Measurements from ENCODE around the gene HIPK1.

The HIPK1 gene

GRCh38 chr1:113913887-113914664, 15.0 kb upstream of the HIPK1 start:
- no peak for DNase-seq (ENCODE audit: low read depth)

GRCh38 chr1:113916974-113917373, 12.2 kb upstream of the HIPK1 start:
- DNase-seq (ENCODE audit: low read depth), result no peak

GRCh38 chr1:113917400-113918082, 11.6 kb upstream of the HIPK1 start:
- no peak for DNase-seq (ENCODE audit: low read depth)

- DNase-seq (ENCODE audit: low read depth), result no peak
These were observed 10.9 kb upstream of the HIPK1 start for GRCh38 chr1:113918243-113918642.

GRCh38 chr1:113922957-113923356, 6.2 kb upstream of the HIPK1 start:
- no peak for DNase-seq (ENCODE audit: low read depth)

- no peak for DNase-seq (ENCODE audit: low read depth)
These were observed 4.7 kb upstream of the HIPK1 start for GRCh38 chr1:113924473-113924872.

GRCh38 chr1:113928187-113928930, 765 bp upstream of the HIPK1 start:
- no peak for DNase-seq (ENCODE audit: low read depth)

GRCh38 chr1:113929750-113930498, 800 bp downstream of the HIPK1 start:
- DNase-seq (ENCODE audit: low read depth), result no peak

GRCh38 chr1:113930499-113931161, 1.5 kb downstream of the HIPK1 start:
- no peak for DNase-seq (ENCODE audit: low read depth)

- DNase-seq (ENCODE audit: low read depth), result no peak
These were observed 2.3 kb downstream of the HIPK1 start for GRCh38 chr1:113931451-113931851.

GRCh38 chr1:113934006-113934405, 4.9 kb downstream of the HIPK1 start:
- no peak for DNase-seq (ENCODE audit: low read depth)

- DNase-seq (ENCODE audit: low read depth), result no peak
These were observed 5.5 kb downstream of the HIPK1 start for GRCh38 chr1:113934511-113935055.

GRCh38 chr1:113935176-113935575, 6.1 kb downstream of the HIPK1 start:
- no peak for DNase-seq (ENCODE audit: low read depth)

- DNase-seq (ENCODE audit: low read depth), result no peak
These were observed 6.8 kb downstream of the HIPK1 start for GRCh38 chr1:113935970-113936369.

- no peak for DNase-seq (ENCODE audit: low read depth)
These were observed 8.0 kb downstream of the HIPK1 start for GRCh38 chr1:113937146-113937545.

- no peak for DNase-seq (ENCODE audit: low read depth)
These were observed 9.1 kb downstream of the HIPK1 start for GRCh38 chr1:113938192-113938591.

- no peak for DNase-seq (ENCODE audit: low read depth)
These were observed 11.5 kb downstream of the HIPK1 start for GRCh38 chr1:113940365-113941244.

GRCh38 chr1:113941245-113941559, 12.1 kb downstream of the HIPK1 start:
- DNase-seq (ENCODE audit: low read depth), result no peak

GRCh38 chr1:113942527-113942926, 13.4 kb downstream of the HIPK1 start:
- no peak for DNase-seq (ENCODE audit: low read depth)

GRCh38 chr1:113943028-113943811, 14.1 kb downstream of the HIPK1 start:
- no peak for DNase-seq (ENCODE audit: low read depth)

Data from HS-5 (cell line).